K562 (cell line): ENCODE data around the gene HEBP1. TPM values are rescaled to one million over a fixed set of nuclear protein-coding genes. Genes with fewer than 3 reads are reported as not detected.

Source experiments
- ATAC-seq: fragments of 200-7000 bp; cut with Tn5 transposase; 3 replicates; pipeline ENCODE4 v1.9.1; 2020; ENCODE audit warnings: moderate library complexity
- BruUV-seq: library from RNA; stranded (reverse); fragments of 400-500 nt; replicated peaks from 2 replicates; lab custom pipeline; 2021; lab: Mats Ljungman, UMichigan
- CTCF ChIA-PET: fragments of 300-600 bp; formaldehyde crosslinking; extraction: SDS; loops from one replicate; lab custom pipeline; 2021; ENCODE audit warnings: low intra/inter-chr PET ratio; lab: Yijun Ruan, JAX
- POLR2A ChIA-PET: fragments of 300-600, 350-650 bp; sonication (Branson Sonifier 250); formaldehyde crosslinking; extraction: SDS; loops from one replicate; lab custom pipeline; 2021; ENCODE audit warnings: antibody characterized with exemption, inconsistent platforms; lab: Yijun Ruan, JAX
- DNase-seq, 4 experiments: peaks; one replicate each; pipeline versions ENCODE4 v3.0.0 to v3.0.0-alpha.2; 2011 to 2018; ENCODE audit warnings: low spot score in 3 of 4, mixed read lengths in 3 of 4; ENCODE audit errors: extremely low read depth in 1 of 4
- FAIRE-seq: peaks from 2 replicates; lab custom pipeline; 2011; peaks lifted over from hg19 to GRCh38; lab: Jason Lieb, UNC
- H2AFZ ChIP-seq: 2 replicates; pipeline ENCODE4 v1.6.0; 2011; ENCODE audit warnings: low read depth, low read length, control low read depth, inconsistent platforms
- H3K27ac ChIP-seq: fragments of 200-600 bp; 3 replicates; pipeline ENCODE4 v1.8.0; 2011; ENCODE audit warnings: low read depth, mild to moderate bottlenecking, control low read depth, inconsistent platforms, low read length, moderate library complexity, mixed read lengths; ENCODE audit errors: extremely low read depth
- H3K27me3 ChIP-seq, 2 experiments: fragments of 300-600 bp in 1 of 2; 2 replicates in 1 of 2; 3 replicates in 1 of 2; pipeline versions ENCODE4 v1.6.0 to v1.8.0; 2011; ENCODE audit warnings: inconsistent platforms in 2 of 2, low read length in 2 of 2, mild to moderate bottlenecking in 1 of 2, mixed read lengths in 1 of 2, moderate library complexity in 1 of 2; ENCODE audit not compliant: control insufficient read depth in 2 of 2, insufficient read depth in 2 of 2
- H3K36me3 ChIP-seq: fragments of 300-600 bp; 3 replicates; pipeline ENCODE4 v1.8.0; 2011; ENCODE audit warnings: mild to moderate bottlenecking, low read length, inconsistent platforms; ENCODE audit not compliant: control insufficient read depth, insufficient read depth
- H3K4me1 ChIP-seq, 2 experiments: fragments of 200-600 bp in 1 of 2; replicated peaks in 1 of 2; 2 replicates in 1 of 2; 3 replicates in 1 of 2; pipeline versions ENCODE4 v1.5.1 to v1.8.0; 2011; ENCODE audit warnings: inconsistent platforms in 2 of 2, low read length in 2 of 2, mild to moderate bottlenecking in 1 of 2, mixed read lengths in 1 of 2, moderate library complexity in 1 of 2; ENCODE audit not compliant: control insufficient read depth in 2 of 2, insufficient read depth in 2 of 2
- H3K4me2 ChIP-seq: 2 replicates; pipeline ENCODE4 v1.6.1; 2011; ENCODE audit warnings: low read length, control low read depth, inconsistent platforms, mixed read lengths; ENCODE audit not compliant: insufficient read depth
- H3K4me3 ChIP-seq: fragments of 200-600 bp; sonication (generic), shearing (Covaris generic); 2 replicates; pipeline ENCODE4 v1.5.1; 2016; ENCODE audit warnings: control low read depth, inconsistent platforms
- H3K79me2 ChIP-seq: fragments of 200-600 bp; 3 replicates; pipeline ENCODE4 v1.8.0; 2011; ENCODE audit warnings: low read length, inconsistent platforms; ENCODE audit not compliant: control insufficient read depth, insufficient read depth
- H3K9ac ChIP-seq, 2 experiments: 2 replicates each; pipeline versions ENCODE4 v1.6.0 to v1.6.1; 2011; ENCODE audit warnings: low read depth in 2 of 2, low read length in 2 of 2, control low read depth in 1 of 2, inconsistent platforms in 1 of 2, mild to moderate bottlenecking in 1 of 2, mixed read lengths in 1 of 2; ENCODE audit not compliant: insufficient read depth in 1 of 2
- H3K9me1 ChIP-seq: one replicate; pipeline ENCODE4 v1.6.0; 2011; ENCODE audit warnings: inconsistent platforms, mild to moderate bottlenecking, low read length, moderate library complexity; ENCODE audit not compliant: control insufficient read depth, insufficient read depth
- H3K9me3 ChIP-seq: replicated peaks from 2 replicates; pipeline ENCODE4 v1.5.1; 2011; ENCODE audit warnings: low read depth, low read length, inconsistent platforms; ENCODE audit not compliant: control insufficient read depth, insufficient read depth
- H4K20me1 ChIP-seq: replicated peaks from 2 replicates; pipeline ENCODE4 v1.6.1; 2011; ENCODE audit warnings: low read length, inconsistent platforms, mixed read lengths; ENCODE audit not compliant: control insufficient read depth, insufficient read depth
- BRD4 ChIP-seq: fragments of 200-600 bp; sonication (generic); IDR thresholded peaks from 2 replicates; pipeline ENCODE4 v1.6.1; 2017; ENCODE audit warnings: inconsistent platforms
- CBFA2T2 ChIP-seq: fragments of 450-650 bp; conservative IDR thresholded peaks from 2 replicates; pipeline ENCODE4 v1.6.1; 2017; ENCODE audit warnings: mild to moderate bottlenecking
- ESRRB ChIP-seq: fragments of 250-450 bp; sonication (Bioruptor Pico); IDR thresholded peaks from 2 replicates; pipeline ENCODE4 v1.5.0; 2020; ENCODE audit warnings: mild to moderate bottlenecking, moderate library complexity, borderline replicate concordance
- HDAC8 ChIP-seq: fragments of 450-650 bp; IDR thresholded peaks from 2 replicates; pipeline ENCODE4 v1.6.1; 2016; ENCODE audit warnings: mild to moderate bottlenecking, missing genetic modification characterization, moderate library complexity, missing compliant biosample characterization
- HIVEP1 ChIP-seq: fragments of 250-450 bp; sonication (Bioruptor Pico); IDR thresholded peaks from 2 replicates; pipeline ENCODE4 v1.4.0; 2020; ENCODE audit warnings: mild to moderate bottlenecking
- JUNB ChIP-seq: fragments of 450-650 bp; formaldehyde crosslinking; conservative IDR thresholded peaks from 2 replicates; pipeline ENCODE4 v1.4.0; 2020; ENCODE audit warnings: mild to moderate bottlenecking
- KAT2B ChIP-seq: IDR thresholded peaks from one replicate; pipeline ENCODE4 v1.6.1; 2012; ENCODE audit warnings: low read depth, mild to moderate bottlenecking, control low read depth, inconsistent platforms, low read length, moderate library complexity
- NFATC3 ChIP-seq: fragments of 450-650 bp; IDR thresholded peaks from 2 replicates; pipeline ENCODE4 v1.6.1; 2017; ENCODE audit warnings: mild to moderate bottlenecking
- NFE2 ChIP-seq: IDR thresholded peaks from 2 replicates; pipeline ENCODE4 v1.6.1; 2014; ENCODE audit warnings: antibody characterized with exemption, low read depth
- RNF2 ChIP-seq: sonication (generic); IDR thresholded peaks from 2 replicates; pipeline ENCODE4 v1.6.1; 2016
- ZNF274 ChIP-seq: IDR thresholded peaks from 2 replicates; pipeline ENCODE4 v1.6.1; 2011; ENCODE audit warnings: low read depth, mild to moderate bottlenecking, low read length, moderate library complexity, borderline replicate concordance
- WGBS: fragments of 100-300 bp; shearing (Covaris generic); methylation state at CpG from one replicate; pipeline ENCODE4 v1.1.6; 2016; ENCODE audit warnings: low coverage, mixed read lengths; ENCODE audit not compliant: insufficient coverage; ENCODE audit errors: missing lambda C conversion rate; 5-methylcytosine and 5-hydroxymethylcytosine counted together
- in situ Hi-C: fragments of 300-500 bp; cut with MboI; formaldehyde crosslinking; loops from 4 replicates; pipeline ENCODE4 v1.15.0; 2018; ENCODE audit warnings: inconsistent platforms, mixed read lengths
- intact Hi-C: fragments of 100-400 bp; cut with micrococcal nuclease; formaldehyde crosslinking; loops from 2 replicates; pipeline ENCODE4 v1.14.2; 2022
- polyA plus RNA-seq, 8 experiments: library from polyadenylated mRNA; depleted of rRNA in 4 of 8; stranded (reverse) in 5 of 8; unstranded in 3 of 8; fragments of >200 nt; fragmentation: Nextera tagmentation in 2 of 8; fragmentation: Illumina TruSeq in 1 of 8; extraction: Ambion mirVana in 2 of 8; extraction: Trizol in 1 of 8; gene quantifications; 2 replicates each; pipeline versions ENCODE4 v1.2.1 to v1.2.3, GENCODE V29; 2011 to 2014; ENCODE audit warnings: inconsistent platforms in 1 of 8, missing spikeins in 1 of 8
- total RNA-seq, 7 experiments: library from RNA; depleted of rRNA in 6 of 7; stranded (reverse); fragments of >200 nt in 6 of 7; fragmentation: Illumina TruSeq in 2 of 7; extraction: Trizol in 2 of 7; gene quantifications; 2 replicates each; pipeline versions ENCODE4 v1.2.1 to v1.2.3, GENCODE V29; 2011 to 2021; ENCODE audit warnings: low replicate concordance in 1 of 7
- TF ChIP-seq, protein P1 (sequence below): IDR thresholded peaks from 2 replicates; pipeline ENCODE4 v1.6.1; 2011; ENCODE audit warnings: borderline replicate concordance, low read depth, mild to moderate bottlenecking, moderate library complexity, low read length; ENCODE audit not compliant: insufficient read depth, poor library complexity, severe bottlenecking
- TF ChIP-seq, protein P2 (sequence below): sonication (generic); formaldehyde crosslinking; IDR thresholded peaks from 2 replicates; pipeline ENCODE4 v1.8.1; 2022; ENCODE audit warnings: missing genetic modification reagents

Gene HEBP1
- total and polyA plus RNA-seq, 9 of the 15 experiments (the other 6 are each of a cell fraction or from before 2014, with no cell fraction given), result 1.1 to 10.1 (median 2.4) TPM

DNA sequence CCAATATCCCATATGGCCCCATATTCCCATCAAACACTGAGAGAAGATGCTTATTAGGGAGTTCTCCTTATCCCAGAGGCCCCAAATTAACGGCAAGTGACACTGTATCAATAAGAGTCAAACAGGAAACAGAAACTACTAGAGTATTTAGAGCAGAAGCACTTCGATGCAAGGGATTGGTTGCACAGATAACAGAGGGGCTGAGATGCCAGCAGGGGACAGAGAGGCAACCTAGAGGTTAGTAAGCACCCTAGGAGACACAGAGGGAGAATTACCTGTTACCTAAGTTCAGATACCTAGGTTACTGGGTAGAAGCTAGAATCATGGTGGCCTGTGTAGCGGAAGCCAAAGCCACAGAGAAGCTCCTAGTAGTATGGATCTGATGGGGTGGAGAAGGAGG, 2.9 kb downstream of the HEBP1 start:
- no peaks in the 10 kb centered on the region for H3K79me2 ChIP-seq
- TF ChIP-seq JUNB (CRISPR knock-in tag) (no peak), NFE2 (no peak), NFATC3 (no peak), HDAC8 (tag) (no peak), CBFA2T2 (no peak), ESRRB (no peak), BRD4 (no peak), KAT2B (no peak), ZNF274 (no peak), RNF2 (no peak), HIVEP1 (CRISPR knock-in tag) (no peak)
- TF ChIP-seq, protein P1, sequence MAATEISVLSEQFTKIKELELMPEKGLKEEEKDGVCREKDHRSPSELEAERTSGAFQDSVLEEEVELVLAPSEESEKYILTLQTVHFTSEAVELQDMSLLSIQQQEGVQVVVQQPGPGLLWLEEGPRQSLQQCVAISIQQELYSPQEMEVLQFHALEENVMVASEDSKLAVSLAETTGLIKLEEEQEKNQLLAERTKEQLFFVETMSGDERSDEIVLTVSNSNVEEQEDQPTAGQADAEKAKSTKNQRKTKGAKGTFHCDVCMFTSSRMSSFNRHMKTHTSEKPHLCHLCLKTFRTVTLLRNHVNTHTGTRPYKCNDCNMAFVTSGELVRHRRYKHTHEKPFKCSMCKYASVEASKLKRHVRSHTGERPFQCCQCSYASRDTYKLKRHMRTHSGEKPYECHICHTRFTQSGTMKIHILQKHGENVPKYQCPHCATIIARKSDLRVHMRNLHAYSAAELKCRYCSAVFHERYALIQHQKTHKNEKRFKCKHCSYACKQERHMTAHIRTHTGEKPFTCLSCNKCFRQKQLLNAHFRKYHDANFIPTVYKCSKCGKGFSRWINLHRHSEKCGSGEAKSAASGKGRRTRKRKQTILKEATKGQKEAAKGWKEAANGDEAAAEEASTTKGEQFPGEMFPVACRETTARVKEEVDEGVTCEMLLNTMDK, result no peak
- TF ChIP-seq, protein P2, sequence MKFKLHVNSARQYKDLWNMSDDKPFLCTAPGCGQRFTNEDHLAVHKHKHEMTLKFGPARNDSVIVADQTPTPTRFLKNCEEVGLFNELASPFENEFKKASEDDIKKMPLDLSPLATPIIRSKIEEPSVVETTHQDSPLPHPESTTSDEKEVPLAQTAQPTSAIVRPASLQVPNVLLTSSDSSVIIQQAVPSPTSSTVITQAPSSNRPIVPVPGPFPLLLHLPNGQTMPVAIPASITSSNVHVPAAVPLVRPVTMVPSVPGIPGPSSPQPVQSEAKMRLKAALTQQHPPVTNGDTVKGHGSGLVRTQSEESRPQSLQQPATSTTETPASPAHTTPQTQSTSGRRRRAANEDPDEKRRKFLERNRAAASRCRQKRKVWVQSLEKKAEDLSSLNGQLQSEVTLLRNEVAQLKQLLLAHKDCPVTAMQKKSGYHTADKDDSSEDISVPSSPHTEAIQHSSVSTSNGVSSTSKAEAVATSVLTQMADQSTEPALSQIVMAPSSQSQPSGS (CRISPR knock-in tag), result no peak

More for the DNA sequence above, 2.9 kb downstream of the HEBP1 start:
- ChIA-PET POLR2A (interaction anchor here (1.1 kb wide), 1 partner anchor 105 kb away, joined by 3 read pairs; no protein-coding TSS in a partner anchor), CTCF (no interaction called here)
- Histone ChIP-seq H3K9me3 (no peaks in the 10 kb centered on the region), H3K27me3 (no peaks in the 10 kb centered on the region), H3K9ac (no peak overlapping the region), H3K36me3 (no peaks in the 10 kb centered on the region), H3K27ac (no peak overlapping the region), H3K4me2 (no peak overlapping the region), H3K4me1 (peaks cover 6 to 22% of the 10 kb centered on the region in 2 experiments; a peak in 4 of 5 replicates), H3K4me3 (no peak overlapping the region), H4K20me1 (0 out of 2 replicates have a peak, but pooled peaks cover 5% of the 10 kb centered on the region), H3K9me1 (no peaks in the 10 kb centered on the region), H2AFZ (no peak overlapping the region)
- in situ Hi-C loops, result no loop called here
- intact Hi-C loops, result no loop called here
- BruUV-seq, result no TSS peak
- WGBS, result 67% methylated on average over 3 of the region's 3 CpGs
- DNase-seq (no peak), FAIRE-seq (no peak), ATAC-seq (no peak)
